PFSK-1 (cell line): Measurements from ENCODE around the gene AGAP9.
"Not testable (repeated sequence)": the region's sequence is repeated elsewhere in the genome, so short reads cannot be mapped to it uniquely, and the experiment has no call there.

ENCODE experiments used
- FOXP2 ChIP-seq: optimal IDR thresholded peaks from 2 replicates; pipeline ENCODE3; 2011; ENCODE audit warnings: borderline replicate concordance, control low read depth, inconsistent platforms; ENCODE audit not compliant: insufficient read depth; ENCODE audit errors: extremely low read length, extremely low read depth
- POLR2AphosphoS5 ChIP-seq: IDR thresholded peaks from 2 replicates; pipeline ENCODE4 v1.6.1; 2012; ENCODE audit warnings: low read depth, mild to moderate bottlenecking, control low read depth, low read length, moderate library complexity
- REST ChIP-seq, 2 experiments: IDR thresholded peaks; 2 replicates each; pipeline versions ENCODE4 v1.6.1 to v1.8.0; 2011 to 2012; ENCODE audit warnings: low read depth in 2 of 2, low read length in 2 of 2, control low read depth in 1 of 2, inconsistent platforms in 1 of 2, mild to moderate bottlenecking in 1 of 2, moderate library complexity in 1 of 2; ENCODE audit not compliant: insufficient read depth in 1 of 2
- SIN3A ChIP-seq: IDR thresholded peaks from 2 replicates; pipeline ENCODE4 v1.6.1; 2012; ENCODE audit warnings: mild to moderate bottlenecking, low read length, moderate library complexity, borderline replicate concordance; ENCODE audit not compliant: insufficient read depth
- TAF1 ChIP-seq: IDR thresholded peaks from 2 replicates; pipeline ENCODE4 v1.6.1; 2012; ENCODE audit warnings: low read length, control low read depth, borderline replicate concordance; ENCODE audit not compliant: insufficient read depth

- not testable (repeated sequence) for TF ChIP-seq REST (IDR thresholded peaks at IDR 0.05; ENCODE audit: insufficient read depth in 1 of 2, low read depth in 2 of 2, low read length in 2 of 2); POLR2AphosphoS5; SIN3A; TAF1; FOXP2
These were observed 31.8 kb downstream of the AGAP9 start, which contains the start of gene FAM25G for GRCh38 chr10:47491600-47491999.
